HuH-7.5 (cell line): ENCODE data around the gene FAM43A.

Source experiments
- DNase-seq: peaks from one replicate; pipeline ENCODE4 v3.0.0; 2011; ENCODE audit warnings: low spot score

FAM43A gene

GRCh38 chr3:194675680-194676079 is 10.0 kb upstream of the FAM43A start:
- DNase-seq: no peak

GRCh38 chr3:194676471-194676870 is 9.2 kb upstream of the FAM43A start:
- DNase-seq: no peak

- DNase-seq: no peak
Observed at GRCh38 chr3:194680888-194681615, 4.6 kb upstream of the FAM43A start.

- no peak for DNase-seq
Observed at GRCh38 chr3:194682189-194682693, 3.4 kb upstream of the FAM43A start.

GRCh38 chr3:194682694-194683310 is 2.9 kb upstream of the FAM43A start:
- DNase-seq: peak; percentile 80

- no peak for DNase-seq
Observed at GRCh38 chr3:194683380-194683779, 2.3 kb upstream of the FAM43A start.

GRCh38 chr3:194685065-194685717 is 492 bp upstream of the FAM43A start:
- no peak for DNase-seq

- peak; percentile 67 for DNase-seq
Observed at GRCh38 chr3:194686414-194686815, 732 bp downstream of the FAM43A start.

GRCh38 chr3:194686816-194687637 is 1.3 kb downstream of the FAM43A start:
- DNase-seq: no peak

GRCh38 chr3:194687638-194688199 is 2.0 kb downstream of the FAM43A start:
- DNase-seq: no peak

GRCh38 chr3:194688200-194688740 is 2.6 kb downstream of the FAM43A start:
- DNase-seq: no peak

- no peak for DNase-seq
Observed at GRCh38 chr3:194688946-194689345, 3.3 kb downstream of the FAM43A start.

- DNase-seq: no peak
Observed at GRCh38 chr3:194689493-194689944, 3.8 kb downstream of the FAM43A start.

- DNase-seq: no peak
Observed at GRCh38 chr3:194690501-194691372, 5.1 kb downstream of the FAM43A start.

GRCh38 chr3:194691481-194692283 is 6.0 kb downstream of the FAM43A start:
- DNase-seq: no peak

- DNase-seq: no peak
Observed at GRCh38 chr3:194696702-194697101, 11.0 kb downstream of the FAM43A start.

GRCh38 chr3:194702545-194702944 is 16.9 kb downstream of the FAM43A start:
- DNase-seq: no peak

GRCh38 chr3:194705227-194705626 is 19.5 kb downstream of the FAM43A start:
- DNase-seq: no peak

GRCh38 chr3:194705761-194706160 is 20.1 kb downstream of the FAM43A start:
- no peak for DNase-seq

- DNase-seq: no peak
Observed at GRCh38 chr3:194707147-194707540, 21.5 kb downstream of the FAM43A start.
